T-helper 22 cell (primary cell): ENCODE results near the gene ATAD3C.
"Not testable (repeated sequence)": the region's sequence is repeated elsewhere in the genome, so short reads cannot be mapped to it uniquely, and the experiment has no call there.

ENCODE experiments used
- DNase-seq: peaks from one replicate; pipeline ENCODE4 v3.0.0-alpha.2; 2020; ENCODE audit warnings: low read depth

ATAD3C gene

DNA sequence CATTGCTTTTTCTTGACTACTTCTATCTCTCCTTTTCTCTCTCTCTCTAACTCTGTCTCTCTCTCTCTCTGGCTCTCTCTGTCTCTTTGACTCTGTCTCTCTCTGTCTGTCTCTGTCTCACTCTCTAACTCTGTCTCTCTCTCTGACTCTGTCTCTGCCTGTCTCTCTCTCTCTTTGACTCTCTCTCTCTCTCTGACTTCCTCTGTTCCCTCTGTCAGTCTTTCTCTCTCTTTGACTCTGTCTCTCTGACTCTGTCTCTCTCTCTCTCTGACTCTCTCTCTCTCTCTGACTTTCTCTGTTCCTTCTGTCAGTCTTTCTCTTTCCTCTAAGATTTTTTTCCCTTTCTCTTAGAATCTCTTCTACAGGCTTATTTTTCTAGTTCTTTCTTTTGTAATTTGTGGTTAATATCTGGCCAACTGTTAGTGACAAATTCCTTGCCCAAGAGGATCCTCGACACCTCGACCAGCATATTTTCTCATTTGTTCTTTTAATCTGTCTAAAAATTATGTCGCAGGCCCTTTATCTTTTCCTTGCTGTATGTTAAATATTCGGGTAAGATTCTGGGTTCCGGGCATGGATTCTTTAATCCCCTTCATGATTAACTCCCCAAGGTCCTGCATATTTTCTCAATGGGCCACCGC, at the start of gene ATAD3C:
ATAD3C (plus strand) TSS at position 591 of the 641 bp plus-strand sequence. CDS start 995 bp downstream, outside the sequence.
- no peak for DNase-seq

DNA sequence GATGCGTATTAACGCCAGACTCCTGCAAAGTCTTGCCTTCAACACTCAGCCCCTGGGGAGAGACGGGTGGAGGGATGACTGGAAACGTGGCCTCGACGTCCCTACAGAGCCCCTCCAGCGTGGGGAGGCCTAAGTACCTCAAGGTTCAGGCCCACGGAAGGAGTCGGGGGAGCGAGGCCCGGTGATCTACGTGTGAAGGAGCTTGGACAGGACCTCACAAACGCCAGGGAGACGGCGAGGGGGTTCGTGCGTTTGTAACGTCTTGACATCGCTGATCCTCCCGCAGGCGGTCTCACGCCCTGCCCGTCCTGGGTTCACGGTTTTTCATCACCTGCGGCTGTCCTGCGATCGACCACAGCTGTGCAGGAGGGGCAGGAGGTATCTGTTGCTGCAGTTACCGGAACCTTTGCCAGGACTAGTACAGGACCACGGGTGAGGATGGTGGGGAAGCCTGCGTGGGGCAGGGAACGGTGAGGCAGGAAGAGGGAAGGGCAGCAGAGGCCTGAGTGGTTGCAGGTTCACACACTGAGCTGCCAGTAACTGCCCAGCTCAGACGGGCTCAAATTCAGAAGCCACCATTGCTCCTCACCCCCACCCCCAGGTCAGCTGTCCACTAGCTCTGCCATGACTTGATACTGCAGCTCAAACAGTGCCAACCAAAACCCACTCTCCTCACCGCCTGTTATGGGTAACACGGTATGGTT, 49.5 kb upstream of the ATAD3C start:
- no peak for DNase-seq

GRCh38 chr1:1400576-1401456, 48.7 kb upstream of the ATAD3C start:
- DNase-seq = no peak

DNA sequence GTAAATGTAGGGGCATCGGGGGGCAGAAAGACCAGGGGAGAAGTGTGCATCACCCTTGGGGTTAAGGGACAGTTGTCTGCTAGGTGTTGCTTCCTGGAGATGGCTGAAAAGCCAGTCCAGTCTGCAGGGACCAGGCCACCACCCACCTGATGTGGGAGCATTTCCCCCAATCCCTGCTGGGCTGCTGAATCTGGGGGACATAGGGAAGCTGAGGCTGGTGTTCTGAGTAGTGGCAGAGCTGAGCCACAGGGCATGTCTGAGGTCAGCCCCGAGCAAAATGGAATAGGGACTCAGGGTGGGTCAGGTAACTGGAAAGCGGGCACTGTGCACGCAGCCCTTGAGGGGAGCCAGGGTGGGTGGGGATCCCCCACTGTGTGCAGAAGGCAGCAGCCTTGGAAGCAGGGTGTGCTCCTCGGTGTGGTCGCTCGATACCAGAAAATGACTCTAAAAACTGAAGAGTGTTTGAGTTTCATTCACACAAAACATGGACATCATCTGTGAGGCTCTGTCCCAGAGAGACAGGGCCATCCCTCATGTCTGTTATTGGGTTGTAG, 48.0 kb upstream of the ATAD3C start:
- no peak for DNase-seq

DNA sequence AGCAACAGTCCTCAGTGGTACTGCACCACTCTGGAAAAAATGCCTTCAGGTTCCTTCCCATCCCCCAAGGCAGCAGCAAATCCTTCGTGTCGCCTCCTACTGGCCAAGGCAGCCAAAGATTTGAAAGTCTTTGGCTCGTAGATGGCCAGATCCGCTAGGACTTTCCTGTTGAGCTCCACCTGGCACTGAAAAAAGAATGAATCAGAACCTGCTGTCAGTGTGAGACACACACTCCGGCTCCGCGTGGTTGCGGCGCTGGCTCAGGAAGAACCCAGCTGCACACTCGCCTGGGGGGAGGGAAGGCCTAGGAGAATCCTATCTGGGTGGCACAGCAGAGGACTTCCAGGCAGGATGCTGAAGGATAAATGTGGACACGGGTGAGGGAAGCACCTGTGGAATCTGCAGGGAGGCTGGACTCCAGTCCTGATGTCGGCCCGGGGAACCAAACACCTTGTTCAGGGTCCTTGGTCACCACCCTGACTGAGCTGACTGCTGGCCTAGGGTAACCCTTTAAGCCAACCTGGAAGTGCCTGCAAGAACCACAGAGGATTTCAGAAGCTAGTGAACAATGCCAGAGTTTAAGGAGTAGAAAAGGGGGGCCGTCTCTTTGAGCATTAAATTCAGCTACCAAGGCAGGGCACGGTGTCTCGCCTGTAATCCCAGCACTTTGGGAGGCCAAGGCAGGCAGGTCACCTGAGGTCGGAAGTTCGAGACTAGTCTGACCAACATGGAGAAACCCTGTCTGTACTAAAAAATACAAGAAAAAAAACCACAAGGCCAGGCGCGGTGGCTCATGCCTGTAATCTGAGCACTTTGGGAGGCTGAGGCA, 47.2 kb upstream of the ATAD3C start:
- DNase-seq = no peak

DNA sequence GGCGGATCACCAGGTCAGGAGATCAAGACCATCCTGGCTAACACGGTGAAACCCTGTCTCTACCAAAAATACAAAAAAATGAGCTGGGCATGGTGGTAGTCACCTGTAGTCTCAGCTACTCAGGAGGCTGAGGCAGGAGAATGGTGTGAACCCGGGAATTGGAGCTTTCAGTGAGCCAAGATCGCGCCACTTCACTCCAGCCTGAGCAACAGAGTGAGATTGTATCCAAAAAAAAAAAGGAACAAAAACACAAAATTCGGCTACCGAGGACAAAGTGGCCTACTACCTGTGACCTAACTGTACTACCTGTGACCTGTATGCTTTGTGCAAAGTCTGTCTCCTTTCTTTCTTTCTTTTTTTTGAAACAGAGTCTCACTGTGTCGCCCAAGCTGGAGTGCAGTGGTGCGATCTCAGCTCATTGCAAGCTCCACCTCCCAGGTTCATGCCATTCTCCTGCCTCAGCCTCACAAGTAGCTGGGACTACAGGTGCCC, 46.5 kb upstream of the ATAD3C start:
- DNase-seq = not testable (repeated sequence)

DNA sequence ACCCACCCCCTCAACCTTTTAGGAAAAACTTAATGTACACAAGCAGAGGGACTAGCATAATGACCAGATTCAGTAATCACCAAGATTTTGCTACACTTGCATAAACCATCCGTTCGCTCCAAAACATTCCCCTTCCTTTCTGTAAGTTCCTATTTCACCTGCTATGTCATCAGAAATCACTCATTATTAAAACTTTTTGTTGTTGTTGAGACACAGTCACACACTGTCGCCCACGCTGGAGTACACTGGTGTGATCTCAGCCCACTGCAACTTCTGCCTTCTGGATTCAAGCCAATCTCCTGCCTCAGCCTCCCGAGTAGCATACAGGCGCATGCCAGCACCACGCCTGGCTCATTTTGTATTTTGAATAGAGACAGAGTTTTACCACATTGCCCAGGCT, 45.8 kb upstream of the ATAD3C start:
- DNase-seq = no peak

- DNase-seq = no peak
These were observed 43.2 kb upstream of the ATAD3C start for GRCh38 chr1:1406101-1406820.

DNA sequence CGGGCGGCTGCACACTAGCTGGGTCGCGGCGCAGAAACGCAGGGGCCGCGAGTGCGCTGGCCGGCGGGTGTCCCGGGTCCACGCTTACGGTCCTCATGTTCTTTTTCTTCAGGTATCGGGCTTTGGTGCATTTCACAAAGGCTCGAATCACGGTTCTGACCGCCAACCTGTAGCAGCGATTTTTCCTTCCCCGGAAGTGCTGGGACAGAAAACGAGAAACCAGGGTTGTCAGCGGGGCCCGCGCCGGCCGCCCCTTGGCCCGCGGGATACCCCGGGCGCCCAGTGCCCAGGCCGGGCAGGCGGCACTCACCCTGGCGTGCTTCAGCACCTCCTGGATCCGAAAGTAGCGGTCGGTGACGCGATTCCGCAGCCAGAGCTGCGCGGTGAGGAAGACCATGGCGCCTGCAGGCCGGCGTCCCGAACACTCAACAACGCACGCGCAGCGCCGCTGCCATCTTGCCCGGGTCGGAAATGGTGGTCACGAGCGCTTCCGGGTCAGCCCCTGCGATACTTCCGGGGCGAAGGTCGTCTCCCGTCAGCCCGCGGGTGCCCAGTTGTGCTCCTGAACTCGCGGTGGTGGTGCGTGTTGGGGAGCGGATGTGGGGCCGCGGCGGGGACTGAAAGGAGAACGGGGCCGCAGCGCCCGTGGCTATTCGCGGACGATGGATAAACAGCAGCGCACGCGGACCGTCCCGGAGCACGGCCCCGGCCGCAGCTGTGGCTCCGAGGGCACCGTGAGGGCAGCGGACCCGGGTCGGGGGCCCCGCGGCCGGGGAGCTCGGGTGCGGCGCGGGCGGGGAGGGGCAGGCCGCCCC, 42.5 kb upstream of the ATAD3C start, which contains the start of gene MRPL20:
MRPL20 (minus strand) TSS at position 473 of the 815 bp plus-strand sequence; CDS start at position 397, 76 bp downstream.
- DNase-seq = peak; percentile 95

DNA sequence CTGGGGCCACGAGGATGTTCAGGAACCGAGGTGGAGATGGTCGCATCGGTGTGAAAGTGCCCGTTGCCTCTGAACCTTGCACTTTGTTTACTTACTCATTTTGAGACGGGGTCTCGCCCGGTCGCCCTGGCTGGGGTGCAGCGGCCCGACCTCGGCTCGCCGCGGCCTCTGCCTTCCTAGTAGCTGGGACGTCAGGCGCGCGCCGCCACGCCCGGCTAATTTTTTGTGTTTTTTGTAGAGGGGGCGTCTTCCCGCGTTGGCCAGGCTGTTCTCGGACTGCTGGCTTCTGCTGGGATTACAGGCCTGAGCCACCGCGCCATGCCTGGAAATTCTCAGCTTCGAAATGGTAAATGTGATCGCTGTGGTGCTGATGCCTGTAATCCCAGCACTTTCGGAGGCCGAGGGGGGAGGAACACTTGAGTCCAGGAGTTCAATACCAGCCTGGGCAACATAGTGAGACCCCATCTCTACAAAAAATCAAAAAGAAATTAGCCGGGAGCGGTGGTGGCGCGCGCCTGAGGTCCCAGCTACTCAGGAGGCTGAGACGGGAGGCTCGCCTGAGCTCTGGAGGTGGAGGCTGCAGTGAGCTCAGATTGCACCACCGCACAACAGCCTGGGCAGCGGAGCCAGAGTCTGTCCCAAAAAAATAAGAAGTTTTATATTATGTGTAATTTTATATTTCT, 41.7 kb upstream of the ATAD3C start:
- no peak for DNase-seq

GRCh38 chr1:1410238-1410637, 39.3 kb upstream of the ATAD3C start:
- not testable (repeated sequence) for DNase-seq

DNA sequence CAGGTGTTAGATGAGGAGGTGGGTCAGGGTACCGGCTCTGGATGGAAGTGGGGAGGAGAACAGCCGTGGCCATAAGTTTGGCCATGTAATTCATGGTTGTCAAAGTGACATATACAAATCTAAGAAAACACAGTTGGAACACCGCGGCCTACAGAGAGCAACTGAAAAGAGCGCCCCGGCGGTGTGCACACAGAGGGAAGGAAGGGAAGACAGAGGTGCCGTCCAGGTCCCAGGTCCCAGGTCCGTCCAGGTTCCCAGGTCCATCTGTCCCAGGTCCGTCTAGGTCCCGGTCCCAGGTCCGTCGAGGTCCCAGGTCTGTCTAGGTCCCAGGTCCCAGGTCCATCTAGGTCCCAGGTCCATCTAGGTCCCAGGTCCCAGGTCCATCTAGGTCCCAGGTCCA, 37.9 kb upstream of the ATAD3C start:
- DNase-seq = no peak

DNA sequence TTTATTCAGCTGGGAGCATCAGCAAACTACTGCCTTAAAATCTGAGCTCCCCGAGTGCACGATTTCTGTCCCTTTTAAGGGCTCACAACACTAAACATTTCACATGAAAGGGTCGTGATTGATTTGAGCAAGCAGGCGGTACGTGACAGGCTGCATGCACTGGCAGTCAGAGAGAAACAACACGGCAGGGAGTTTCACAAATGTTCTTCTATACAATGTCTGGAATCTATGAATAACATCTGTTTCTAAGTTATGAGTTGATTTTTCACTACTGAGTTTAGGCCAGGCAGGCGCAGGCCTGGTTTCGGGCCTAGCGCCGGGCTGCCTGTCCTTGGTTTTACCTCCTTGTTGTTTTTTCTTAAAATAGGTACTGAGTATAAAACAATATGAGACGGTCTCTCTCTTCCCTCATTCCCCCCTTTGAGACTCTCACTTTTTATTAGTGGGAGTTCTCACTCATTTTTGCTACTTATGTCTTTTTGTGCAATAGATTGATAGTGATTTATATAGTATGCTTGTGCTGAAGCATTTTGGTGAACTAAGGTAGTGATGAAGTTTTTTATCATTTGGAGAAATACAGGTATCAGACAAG, 37.1 kb upstream of the ATAD3C start:
- DNase-seq = not testable (repeated sequence)

- no peak for DNase-seq
These were observed 33.7 kb upstream of the ATAD3C start for GRCh38 chr1:1415751-1416150.

GRCh38 chr1:1417396-1417795, 32.1 kb upstream of the ATAD3C start:
- not testable (repeated sequence) for DNase-seq

GRCh38 chr1:1417825-1418463, 31.5 kb upstream of the ATAD3C start:
- not testable (repeated sequence) for DNase-seq

DNA sequence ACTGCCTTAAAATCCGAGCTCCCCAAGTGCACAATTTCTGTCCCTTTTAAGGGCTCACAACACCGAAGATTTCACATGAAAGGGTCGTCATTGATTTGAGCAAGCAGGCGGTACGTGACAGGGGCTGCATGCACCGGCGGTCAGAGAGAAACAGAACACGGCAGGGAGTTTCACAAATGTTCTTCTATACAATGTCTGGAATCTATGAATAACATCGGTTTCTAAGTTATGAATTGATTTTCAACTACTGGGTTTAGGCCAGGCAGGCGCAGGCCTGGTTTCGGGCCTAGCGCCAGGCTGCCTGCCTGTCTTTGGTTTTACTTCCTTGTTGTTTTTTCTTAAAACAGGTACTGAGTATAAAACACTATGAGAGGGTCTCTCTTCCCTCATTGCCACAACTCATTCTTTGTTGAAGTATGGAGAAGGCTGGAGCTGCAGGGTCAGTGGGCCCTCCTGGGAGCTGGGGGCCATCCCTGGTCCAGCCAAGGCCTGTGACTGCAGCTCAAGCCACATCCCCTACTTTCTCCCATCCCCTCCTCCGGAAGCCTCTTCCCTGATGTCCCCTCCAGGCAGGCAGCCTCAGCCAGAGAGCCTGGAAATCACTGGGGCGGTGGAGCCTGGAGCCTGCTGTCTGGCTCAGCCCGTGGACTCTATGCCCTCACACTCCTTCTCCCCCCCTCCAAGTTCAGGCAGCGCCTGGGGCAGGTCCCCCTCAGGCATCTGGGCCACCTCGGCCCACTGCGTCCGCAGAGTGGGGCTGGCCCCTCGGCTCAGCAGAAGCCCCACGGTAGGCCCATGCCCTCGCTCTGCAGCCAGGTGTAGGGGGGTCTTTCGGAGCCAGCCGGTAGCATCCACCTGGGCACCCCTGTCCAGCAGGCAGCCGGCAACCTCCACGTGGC, 30.8 kb upstream of the ATAD3C start:
- DNase-seq = no peak
